OCI-LY3 (cell line): ENCODE data around the gene CEP55.

Source experiments
- EZH2phosphoT487 ChIP-seq: fragments of 200-600 bp; shearing (Covaris generic); IDR thresholded peaks from 2 replicates; pipeline ENCODE4 v1.6.1; 2018; ENCODE audit warnings: antibody characterized with exemption, mixed run types, low read depth
- TF ChIP-seq, protein P1 (sequence below): fragments of 200-600, 300-600 bp; sonication (generic); IDR thresholded peaks from 2 replicates; pipeline ENCODE4 v1.5.1; 2014; ENCODE audit warnings: antibody characterized with exemption, low read length, low read depth

DNA sequence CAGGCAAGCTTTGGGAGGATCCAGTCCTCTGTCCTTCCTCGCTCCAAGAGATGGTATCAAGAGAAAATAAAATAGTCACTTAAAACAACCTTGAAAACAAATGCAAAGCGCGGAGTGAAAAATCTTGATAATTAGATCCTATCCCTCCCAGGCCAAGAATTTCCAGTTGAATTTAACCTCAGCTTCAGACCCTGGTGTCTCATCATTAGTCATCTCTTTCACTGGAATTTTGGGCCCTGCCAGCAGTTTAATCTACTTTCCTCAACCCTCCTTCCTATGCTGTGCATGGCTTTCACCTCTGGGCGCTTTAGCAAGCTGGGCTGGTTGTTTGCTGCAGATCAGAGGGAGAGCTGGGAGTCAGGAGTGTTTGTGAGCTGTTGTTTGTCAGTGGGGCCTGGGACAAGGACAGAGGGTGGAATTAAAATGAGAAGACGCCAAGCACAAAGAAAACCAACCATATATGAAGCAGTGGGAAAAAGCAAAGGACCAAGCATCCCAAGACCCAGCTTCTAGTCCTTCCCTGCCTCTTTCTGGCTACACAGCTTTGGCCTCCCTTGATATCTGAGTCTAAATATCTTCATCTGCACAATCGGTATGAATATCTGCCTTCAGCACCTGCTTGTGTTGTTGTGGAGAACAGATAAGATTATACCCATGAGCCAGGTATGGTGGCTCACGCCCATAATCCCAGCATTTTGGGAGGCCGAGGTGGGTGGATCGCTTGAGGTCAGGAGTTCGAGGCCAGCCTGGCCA, 27.8 kb upstream of the CEP55 start:
- TF ChIP-seq, protein P1, sequence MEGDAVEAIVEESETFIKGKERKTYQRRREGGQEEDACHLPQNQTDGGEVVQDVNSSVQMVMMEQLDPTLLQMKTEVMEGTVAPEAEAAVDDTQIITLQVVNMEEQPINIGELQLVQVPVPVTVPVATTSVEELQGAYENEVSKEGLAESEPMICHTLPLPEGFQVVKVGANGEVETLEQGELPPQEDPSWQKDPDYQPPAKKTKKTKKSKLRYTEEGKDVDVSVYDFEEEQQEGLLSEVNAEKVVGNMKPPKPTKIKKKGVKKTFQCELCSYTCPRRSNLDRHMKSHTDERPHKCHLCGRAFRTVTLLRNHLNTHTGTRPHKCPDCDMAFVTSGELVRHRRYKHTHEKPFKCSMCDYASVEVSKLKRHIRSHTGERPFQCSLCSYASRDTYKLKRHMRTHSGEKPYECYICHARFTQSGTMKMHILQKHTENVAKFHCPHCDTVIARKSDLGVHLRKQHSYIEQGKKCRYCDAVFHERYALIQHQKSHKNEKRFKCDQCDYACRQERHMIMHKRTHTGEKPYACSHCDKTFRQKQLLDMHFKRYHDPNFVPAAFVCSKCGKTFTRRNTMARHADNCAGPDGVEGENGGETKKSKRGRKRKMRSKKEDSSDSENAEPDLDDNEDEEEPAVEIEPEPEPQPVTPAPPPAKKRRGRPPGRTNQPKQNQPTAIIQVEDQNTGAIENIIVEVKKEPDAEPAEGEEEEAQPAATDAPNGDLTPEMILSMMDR: no peak
- no peak for TF ChIP-seq EZH2phosphoT487
